Right renal cortex interstitium (tissue), 3 donors: ENCODE measurements around the gene LPCAT1. TPM values are rescaled to one million over a fixed set of nuclear protein-coding genes. Genes with fewer than 3 reads are reported as not detected.
"Not testable (repeated sequence)": the region's sequence is repeated elsewhere in the genome, so short reads cannot be mapped to it uniquely, and the experiment has no call there.

Experiments
- DNase-seq, 3 donors: peaks; one replicate each; pipeline ENCODE4 v3.0.0-alpha.2; 2013; ENCODE audit warnings: low read depth in 3 of 3, low spot score in 2 of 3
- polyA plus RNA-seq, 3 donors: library from polyadenylated mRNA; unstranded; fragments of 120-200 nt; gene quantifications; one replicate each; pipeline ENCODE4 v1.2.1, GENCODE V29; 2013; ENCODE audit not compliant: insufficient read length in 3 of 3

The LPCAT1 gene
- polyA plus RNA-seq, 3 donors, result 37.5 to 48.9 (median 43.4) TPM

DNA sequence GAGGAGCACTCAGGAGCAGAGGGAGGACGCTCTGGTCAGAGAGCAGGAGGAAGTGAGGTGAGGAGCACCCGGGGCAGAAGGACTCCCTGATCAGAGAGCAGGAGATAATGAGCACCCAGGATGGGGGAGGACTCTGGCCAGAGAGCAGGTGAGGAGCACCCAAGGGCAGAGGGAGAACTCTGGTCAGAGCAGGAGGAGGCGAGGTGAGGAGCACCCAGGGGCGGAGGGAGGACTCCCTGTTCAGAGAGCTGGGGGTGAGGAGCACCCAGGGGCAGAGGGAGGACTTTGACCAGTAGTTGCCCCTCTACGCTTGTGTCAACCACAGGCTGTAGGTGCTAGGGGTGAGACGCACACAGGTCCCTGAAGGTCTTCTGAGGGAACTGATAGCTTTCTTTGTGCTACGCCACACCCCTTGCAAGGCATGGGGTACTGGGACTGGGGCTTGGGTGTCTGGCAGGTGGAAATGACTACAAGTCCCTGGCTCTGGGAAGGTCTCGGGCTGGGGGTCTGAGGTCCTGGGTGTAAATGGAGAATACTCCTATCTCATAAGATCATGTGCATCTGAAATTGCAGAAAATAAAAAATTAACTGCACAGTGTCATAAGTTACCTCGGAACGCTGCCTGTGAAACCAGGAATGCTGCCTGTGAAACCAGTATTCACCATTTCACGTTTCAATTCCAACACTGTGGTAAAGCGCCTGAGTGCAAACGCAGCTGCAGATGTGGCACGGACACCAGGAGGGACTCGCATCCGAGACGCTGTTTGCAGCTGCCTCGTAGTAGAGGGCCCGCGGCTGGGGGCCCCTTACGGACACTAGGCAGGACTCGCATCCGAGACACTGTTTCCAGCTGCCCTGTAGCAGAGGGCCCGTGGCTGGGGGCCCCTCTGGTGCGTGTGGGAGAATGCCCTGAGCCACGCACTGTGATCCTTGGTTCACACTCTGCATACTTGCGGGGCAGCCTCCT is 51.5 kb downstream of the LPCAT1 start:
- DNase-seq, result no peak

GRCh38 chr5:1471240-1471853 is 52.4 kb downstream of the LPCAT1 start:
- DNase-seq, result no peak

DNA sequence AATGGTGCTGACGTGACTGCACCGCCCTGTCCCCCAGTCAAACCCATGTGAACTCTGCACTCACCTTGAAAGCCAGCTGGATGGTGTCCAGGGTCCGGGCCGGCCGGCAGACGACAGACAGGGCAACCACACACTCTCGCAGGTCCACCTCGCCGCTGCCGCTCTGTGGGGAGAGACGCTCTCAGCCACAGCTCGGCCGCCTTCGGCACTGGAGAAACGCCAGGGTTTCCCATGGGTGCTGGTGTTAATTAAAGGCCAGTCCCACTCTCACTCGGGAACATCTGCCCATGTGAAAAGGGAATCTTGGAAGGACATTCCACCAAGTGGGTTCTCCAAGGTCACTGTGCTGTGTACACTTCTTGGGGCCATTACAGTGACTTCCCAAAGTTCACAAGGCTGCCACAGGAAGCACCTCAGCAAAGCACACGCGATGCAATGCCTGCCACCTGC is 53.0 kb downstream of the LPCAT1 start:
- DNase-seq, result no peak

- no peak for DNase-seq
These were observed 54.9 kb downstream of the LPCAT1 start for GRCh38 chr5:1468629-1469527.

DNA sequence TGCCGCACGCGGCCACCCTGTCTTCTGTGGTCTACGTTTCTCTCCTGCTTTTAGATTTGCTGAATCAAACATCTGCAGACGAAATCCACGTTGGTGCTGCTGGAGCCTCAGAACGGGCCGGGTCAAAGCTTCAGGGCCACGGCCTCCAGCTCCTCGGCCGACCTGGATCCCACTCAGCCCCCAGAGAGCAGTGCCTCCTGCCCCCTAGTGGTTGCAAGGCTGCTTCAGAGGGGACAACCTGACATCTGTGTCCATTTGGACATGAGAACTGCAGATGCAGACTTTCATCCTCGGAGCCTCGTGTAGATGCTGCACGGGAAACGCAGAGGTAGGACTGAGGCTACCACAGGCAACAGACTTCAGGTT is 55.5 kb downstream of the LPCAT1 start:
- DNase-seq, result no peak

DNA sequence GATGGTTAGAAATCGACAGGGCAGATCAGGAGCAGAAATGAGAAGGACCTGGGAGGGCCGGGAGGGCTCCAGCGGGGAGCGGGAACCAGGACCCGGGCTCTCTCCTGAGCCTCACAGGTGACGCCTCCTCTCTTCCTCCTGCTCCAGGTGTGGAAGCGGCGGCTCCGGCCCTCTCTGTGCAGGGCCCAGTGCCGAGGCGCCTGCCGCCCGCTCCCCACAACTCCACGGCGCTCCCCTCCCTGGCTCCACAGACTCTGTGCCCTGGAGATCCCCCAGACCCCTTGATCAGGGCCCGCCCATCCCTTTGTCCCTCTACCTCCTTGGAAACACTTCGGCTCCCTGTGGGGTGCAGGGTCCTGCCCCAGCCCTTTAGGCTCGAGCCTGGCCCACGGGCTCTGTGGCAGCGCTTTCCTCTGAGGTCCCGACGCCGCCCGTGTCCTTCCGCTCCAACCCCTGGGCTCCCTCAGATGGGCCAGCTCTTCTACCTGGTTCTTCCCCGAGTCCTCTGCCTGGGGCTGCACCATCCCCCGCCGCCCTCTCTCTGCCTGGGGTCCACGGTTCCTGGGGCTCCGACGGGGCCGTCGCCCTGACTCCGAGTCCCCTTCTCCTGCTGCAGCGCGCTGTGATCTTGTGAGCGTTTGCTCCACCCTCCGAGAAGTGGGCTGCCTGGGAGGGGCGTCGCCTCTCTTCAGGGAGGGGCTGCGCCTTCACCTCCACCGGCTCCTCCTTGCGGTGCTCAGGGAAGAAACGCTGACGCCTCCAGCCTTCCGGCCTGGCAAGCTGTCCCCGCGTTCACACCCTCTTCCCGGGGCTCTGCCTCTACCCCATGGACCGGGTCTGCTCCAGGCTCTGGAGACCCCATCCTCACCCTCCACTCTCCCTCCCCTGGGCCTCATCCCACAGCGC is 56.2 kb downstream of the LPCAT1 start:
- no peak for DNase-seq

- DNase-seq, result no peak
These were observed 57.0 kb downstream of the LPCAT1 start for GRCh38 chr5:1466631-1467265.

DNA sequence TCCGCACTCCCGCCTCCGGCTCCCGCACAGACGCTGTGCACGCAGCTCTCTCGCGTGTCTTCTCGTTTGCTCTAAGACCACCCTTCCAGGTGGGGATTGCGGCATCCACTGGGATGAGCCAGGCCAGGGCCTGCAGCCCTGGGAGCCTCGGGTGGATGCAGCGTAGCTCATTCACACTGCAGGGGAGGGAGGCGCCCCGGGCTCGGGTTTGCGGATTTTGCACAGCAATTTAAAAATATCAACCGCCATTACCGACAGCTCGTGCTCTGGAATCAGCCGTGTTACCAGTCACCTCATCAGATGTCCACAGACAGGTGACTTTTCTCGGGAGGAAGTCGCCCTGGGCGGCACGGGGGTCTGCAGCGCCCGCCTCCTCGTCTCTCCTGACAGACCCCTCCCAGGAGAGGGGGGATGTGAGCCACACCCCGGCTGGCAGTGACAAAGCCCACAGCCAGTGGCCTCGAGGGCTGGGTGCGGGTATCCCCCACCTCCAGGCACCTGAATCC is 57.7 kb downstream of the LPCAT1 start:
- DNase-seq, result no peak

- DNase-seq, result no peak
These were observed 58.6 kb downstream of the LPCAT1 start for GRCh38 chr5:1465117-1465516.

DNA sequence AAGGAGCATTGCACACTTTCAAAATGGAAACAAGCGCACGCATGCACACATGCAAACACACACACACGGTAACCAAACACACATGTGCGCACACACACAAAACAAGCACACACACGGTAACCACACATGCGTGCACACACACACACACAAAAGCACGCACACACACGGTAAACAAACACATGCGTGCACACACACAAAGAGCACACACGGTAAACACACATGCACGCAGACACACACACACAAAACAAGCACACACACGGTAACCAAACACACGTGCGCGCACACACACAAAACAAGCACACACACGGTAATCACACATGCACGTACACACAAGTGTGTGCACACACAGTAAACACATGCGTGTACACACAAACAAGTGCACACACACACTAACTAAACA is 59.2 kb downstream of the LPCAT1 start:
- no peak for DNase-seq

DNA sequence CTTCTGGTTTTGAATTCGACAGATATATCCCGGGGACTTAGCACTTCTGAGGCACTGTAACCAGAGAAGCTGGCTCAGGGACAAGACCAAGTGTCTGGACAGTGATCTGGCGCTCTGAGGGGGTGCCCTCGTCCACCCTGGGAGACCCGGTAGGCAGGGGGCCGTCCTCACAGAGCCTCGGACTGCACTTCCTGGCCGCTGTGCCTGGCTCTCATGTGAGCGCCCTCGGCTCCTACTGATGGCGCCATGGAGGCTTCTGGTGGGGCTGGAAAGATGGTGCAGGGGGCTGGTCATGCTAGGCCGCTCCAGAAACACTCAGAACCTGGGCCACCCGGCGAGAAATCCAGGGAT is 59.7 kb downstream of the LPCAT1 start:
- DNase-seq, result no peak

- DNase-seq, result no peak
These were observed 60.2 kb downstream of the LPCAT1 start for GRCh38 chr5:1463326-1464095.

DNA sequence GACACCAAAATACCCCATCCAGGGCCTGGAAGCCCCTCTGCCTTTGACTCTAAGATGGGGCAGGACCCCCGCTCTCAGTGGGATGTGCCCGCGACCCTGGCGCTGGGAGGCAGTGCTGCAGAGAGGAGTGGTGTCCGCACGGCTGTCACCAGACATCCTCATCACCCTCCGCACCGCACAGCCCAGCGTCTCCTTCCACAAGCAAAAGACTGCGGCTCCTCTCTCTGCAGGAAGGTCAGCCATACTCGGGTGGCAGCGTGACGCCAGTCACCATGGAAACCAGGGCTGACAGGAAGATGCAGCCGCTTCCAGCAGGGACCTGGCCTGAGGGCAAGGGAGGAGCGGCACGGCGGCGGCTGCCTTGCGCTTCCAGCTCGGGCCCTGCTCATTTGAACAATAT is 61.4 kb downstream of the LPCAT1 start:
- no peak for DNase-seq

DNA sequence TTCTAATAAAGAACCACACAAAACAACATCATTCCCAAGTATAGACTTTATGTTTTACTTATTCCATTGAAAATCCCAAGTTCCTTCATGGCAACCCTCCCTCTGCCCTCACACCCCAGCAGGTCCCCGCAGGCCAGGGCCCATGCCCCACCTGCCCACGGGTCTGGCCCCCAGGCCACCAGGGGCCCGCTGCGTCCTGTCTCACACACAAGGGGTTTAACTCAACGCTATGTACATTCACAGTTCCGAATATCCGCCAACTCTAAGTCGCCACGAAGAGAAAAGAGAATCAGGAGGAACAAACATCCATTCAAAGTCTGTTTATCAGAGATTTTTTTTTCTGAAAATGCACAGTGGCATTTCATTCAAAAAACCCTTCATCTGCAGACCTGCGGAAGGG is 62.4 kb downstream of the LPCAT1 start:
- no peak for DNase-seq

DNA sequence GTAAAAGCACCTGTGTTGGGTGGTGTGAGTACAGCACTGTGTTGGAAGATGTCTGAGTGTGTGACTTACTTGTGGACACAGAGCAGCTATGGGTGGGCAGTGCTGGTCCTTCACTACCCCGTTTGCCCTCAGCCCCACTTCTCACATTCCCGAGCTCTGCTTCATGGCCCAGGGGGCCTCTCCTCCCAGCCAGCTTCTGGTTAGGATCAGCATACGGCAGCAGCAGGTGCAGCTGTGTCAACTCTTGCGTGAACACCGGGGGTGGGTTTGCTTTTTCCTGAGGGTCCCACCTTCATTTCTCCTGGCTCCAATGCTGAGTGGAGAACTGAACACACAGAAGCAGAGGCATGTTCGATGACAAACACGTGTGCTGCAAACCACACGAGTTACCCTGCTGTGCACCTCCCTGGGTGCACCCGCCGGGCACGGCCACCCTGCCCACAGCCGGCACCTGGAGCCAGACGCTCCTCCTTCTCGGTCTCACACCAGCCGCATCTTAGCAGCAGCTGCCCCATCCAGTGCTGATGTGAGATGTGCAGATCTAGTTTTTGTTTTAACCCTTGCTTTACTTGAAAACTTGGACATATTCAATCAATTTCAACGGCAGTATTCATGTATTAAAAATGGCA is 63.6 kb downstream of the LPCAT1 start:
- no peak for DNase-seq

DNA sequence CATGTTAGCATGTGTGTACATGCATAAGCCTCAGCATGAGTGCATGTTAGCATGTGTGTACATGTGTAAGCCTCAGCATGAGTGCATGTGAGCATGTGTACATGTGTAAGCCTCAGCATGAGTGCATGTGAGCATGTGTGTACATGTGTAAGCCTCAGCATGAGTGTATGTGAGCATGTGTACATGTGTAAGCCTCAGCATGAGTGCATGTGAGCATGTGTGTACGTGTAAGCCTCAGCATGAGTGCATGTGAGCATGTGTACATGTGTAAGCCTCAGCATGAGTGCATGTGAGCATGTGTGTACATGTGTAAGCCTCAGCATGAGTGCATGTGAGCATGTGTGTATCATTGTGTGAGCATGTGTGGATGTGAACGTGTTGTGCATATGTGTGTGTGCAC is 64.3 kb downstream of the LPCAT1 start:
- DNase-seq, result not testable (repeated sequence)

DNA sequence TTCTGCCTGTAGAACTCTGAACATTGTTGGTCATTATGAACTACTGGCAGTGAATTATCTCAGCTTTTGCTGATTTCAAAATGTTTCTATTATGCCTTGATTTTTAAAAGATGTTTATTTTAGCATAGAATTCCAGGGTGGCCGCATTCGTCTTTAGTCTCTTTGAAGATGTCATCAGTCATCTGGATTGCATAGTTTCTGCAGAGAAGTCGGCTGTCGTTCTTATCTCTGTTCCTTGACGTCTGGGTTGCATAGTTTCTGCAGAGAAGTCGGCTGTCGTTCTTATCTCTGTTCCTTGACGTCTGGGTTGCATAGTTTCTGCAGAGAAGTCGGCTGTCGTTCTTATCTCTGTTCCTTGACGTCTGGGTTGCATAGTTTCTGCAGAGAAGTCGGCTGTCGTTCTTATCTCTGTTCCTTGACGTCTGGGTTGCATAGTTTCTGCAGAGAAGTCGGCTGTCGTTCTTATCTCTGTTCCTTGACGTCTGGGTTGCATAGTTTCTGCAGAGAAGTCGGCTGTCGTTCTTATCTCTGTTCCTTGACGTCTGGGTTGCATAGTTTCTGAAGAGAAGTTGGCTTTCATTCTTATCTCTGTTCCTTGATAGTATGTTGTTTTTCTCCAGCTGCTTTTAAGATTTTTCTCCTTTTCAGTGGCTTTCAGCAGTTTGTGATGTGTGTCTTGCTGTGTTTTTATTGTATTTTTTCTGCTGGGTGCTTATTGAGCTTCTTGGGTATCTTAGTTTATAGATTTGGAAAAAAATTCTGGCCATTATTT is 67.5 kb downstream of the LPCAT1 start:
- DNase-seq, result not testable (repeated sequence)
